Stimulated activated naive CD4-positive, alpha-beta T cell (primary cell): Measurements from ENCODE around the gene MYO1D.
"Not testable (repeated sequence)": the region's sequence is repeated elsewhere in the genome, so short reads cannot be mapped to it uniquely, and the experiment has no call there.

Experiments
- DNase-seq, 6 experiments: peaks; one replicate each; lab custom pipeline; 2025; lab: John Stamatoyannopoulos, UW

The MYO1D gene

DNA sequence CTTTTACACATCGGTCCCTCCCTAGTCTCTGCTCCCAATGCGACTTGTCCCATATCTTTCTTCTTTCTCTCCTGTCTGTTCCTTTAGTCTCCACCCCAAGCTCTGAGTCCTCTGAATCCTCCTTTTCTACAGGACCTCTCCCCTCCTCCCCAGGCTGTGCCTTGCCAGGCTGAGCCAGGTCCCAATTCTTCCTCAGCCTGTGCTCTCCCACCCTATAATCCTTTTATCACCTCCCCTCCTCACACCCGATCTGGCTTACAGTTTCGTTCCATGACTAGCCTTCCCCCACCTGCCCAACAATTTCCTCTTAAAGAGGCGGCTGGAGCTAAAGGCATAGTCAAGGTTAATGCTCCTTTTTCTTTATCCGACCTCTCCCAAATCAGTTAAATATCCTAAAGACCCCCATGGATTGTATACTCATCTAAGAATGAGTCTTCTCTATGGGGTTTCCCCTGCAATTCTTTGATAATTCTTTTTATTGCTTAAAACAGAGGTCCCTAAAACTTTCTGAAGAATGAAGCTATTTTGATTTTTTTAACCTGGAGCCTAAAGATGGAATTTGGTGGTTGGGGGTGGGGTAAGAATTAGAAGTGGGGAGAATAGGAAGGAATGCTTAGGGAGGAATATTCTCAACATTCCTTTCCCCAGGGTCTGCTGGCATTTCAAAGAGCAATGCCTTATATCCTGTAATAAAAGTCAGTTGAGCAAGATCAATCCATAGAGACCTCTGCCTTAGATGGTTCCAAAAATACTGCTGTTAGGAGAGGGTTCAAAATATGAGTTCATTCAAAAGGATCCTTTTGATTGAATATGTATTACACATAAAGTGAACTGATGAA lies 102.8 kb downstream of the MYO1D start:
- DNase-seq: no peak

DNA sequence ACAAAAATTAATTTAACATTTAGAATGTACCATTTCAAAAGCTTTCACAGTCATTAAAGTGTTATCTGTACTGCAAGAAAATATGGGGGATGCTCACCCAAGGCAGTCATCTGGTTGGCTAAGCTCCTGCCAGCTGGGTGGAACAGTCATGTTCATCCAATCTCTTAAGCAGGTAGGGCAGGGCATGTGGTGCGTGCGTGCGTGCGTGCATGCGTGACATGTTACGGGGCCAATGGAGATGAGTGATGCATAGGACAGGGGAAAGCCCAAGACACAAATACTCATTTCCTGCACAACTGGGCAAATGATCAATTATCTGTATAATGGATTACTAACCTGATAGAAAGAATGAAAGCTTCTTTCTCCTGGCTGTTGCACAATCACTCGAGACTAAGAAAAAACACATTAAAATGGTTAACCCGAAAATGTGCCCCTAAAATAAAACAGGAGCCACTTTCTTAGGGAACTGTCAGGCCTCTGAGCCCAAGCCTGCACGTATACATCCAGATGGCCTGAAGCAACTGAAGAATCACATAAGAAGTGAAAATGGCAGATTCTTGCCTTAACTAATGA lies 104.4 kb downstream of the MYO1D start:
- DNase-seq: no peak

DNA sequence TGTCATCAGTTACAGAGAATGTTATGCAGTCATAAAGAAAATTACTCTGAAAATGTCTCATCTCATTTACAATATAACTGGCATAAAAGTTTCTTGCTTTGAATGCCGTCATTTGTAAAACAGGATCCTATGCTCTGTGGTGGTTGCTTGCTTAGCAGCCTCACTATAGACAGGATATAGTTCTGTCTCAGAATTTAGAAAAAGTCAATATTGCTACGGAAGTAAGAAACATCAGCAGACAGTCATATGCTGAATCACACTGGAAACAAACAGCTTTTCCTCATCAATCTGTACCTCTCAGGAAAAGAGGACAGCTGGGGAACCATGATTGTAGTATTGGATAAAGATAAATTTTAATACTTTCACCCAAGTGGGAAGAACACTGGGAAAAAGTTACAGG lies 105.5 kb downstream of the MYO1D start:
- DNase-seq: no peak

DNA sequence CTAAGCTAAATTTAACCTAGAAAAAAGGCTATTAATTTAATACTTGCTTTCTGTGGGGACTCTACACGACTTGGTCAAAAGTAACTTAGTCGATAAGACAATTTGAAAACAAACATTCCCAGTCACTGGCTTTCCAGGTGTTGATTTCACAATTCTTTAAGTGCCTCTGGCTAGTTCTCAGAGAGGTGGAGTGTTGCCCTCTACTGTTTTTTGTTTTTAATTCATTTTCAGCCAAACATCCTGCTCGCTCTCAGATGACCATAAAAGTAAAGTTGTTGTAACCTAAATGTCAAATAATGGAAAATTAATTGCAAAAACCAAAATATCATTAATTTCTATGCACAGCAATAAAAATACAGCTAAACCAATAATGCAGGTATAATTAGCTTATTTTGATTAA lies 107.1 kb downstream of the MYO1D start:
- no peak for DNase-seq

DNA sequence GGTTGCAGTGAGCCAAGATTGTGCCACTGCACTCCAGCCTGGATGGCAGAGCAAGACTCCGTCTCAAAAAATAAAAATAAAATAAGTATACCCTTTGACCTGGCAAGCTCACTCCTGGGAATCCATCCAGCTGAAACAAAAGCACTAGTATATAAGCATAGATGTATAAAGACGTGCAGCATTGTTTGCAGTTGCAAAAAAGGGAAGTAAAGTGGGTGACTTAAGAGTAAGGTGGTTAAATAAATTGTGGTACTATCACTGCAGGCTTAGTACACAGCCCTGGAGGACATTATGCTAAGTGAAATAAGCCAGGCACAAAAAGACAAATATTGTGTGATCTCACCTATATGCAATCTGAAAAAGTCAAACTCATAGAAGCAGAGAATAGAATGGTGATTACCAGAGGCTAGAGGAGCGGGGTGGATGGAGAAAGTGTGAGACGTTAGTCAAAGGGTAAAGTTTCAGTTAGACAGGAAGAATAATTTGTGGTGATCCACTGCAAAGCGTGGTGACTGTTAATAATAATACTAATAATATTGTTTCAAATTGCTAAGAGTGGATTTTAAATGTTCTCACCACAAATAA lies 113.0 kb downstream of the MYO1D start:
- DNase-seq: no peak

DNA sequence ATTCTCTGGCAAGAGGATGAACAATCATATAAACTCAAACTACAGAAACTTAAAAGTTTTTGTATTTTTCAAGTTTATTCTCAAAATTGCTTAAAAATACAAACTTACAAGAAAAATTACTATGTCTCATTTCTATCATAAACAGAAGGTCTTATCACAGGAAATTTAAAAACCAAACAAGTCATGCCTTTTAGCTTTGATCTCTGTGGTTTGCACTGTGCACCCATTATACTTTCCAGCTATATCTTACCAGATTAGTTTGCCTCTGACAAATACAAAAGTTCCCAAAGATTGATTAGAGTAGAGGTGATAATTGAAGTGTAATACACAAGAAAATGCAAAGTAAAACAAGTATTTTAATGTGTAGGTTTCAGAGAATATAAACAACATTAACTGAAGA lies 117.4 kb downstream of the MYO1D start:
- peak in 1 of 6 experiments; percentile 12 for DNase-seq

DNA sequence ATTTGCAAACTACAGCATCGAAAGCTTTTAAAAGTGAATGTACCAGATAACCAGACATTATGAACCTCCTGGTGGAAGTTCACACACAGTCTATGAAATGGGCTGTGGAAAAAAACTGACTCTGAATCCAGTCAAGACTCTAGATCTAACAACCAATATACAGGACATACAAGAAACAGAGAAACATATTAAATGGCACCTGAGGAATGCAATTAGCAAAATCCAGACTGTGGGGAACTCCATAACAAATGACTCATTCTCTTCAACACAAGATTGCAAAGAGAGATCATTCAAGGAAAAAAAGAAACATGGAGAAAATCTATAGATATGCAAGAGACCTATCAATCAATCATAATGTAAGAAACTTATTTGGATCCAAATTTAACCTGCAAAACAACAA lies 119.0 kb downstream of the MYO1D start:
- DNase-seq: no peak

DNA sequence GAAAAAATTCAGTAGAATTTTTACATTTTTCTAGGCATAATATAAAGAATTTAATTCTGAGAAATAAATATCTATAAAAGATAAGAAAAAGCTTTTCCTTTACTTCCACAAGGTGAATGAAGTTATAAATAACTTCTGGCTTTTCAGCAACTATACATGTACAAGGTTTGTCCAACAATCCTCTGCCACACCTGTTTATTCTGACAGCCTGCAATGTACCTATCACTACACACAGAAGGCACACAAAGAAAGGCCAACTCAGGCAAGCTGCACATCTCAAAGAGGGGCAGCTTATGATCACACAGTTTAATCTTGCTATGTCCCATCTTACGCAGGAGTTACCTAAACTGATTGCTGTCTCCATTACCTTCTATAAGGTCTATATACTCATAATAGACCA lies 120.2 kb downstream of the MYO1D start:
- DNase-seq: no peak

DNA sequence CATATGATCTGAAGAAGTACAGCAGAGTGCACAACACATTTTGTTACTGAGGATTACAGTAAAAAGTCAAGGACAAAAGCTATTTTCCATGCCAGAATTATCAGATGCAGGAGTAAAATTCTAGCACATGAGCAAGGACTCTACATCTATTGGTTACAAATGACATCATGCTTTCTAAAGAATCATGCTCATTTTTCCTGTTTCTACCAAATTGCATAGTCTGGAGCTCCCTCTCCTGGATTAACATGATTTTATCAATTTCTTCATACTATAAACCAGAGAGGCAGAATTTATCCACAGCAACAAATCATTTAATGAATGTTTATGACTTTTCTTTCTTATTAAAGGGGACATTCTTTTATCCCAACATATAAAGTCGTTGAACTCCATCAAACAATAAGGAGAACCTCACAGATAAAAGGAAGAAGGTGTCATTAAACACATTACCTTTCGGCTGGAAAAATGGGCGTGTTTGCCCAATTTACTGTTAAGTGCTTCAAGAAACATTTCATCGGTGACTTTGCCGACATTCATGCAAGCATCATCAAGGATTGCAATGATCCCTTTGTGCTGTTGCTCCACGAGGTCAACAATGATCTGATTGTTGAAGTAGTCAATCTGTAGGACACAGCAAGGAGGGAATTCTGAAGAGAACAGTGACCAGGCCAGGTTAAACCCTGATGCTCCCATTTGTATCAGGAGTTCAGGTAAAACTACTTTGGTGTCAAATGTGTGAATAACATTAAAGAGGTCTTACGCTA lies 121.7 kb downstream of the MYO1D start:
- DNase-seq: peak in 3 of 6 experiments; percentile 45 to 61 (median 56)

DNA sequence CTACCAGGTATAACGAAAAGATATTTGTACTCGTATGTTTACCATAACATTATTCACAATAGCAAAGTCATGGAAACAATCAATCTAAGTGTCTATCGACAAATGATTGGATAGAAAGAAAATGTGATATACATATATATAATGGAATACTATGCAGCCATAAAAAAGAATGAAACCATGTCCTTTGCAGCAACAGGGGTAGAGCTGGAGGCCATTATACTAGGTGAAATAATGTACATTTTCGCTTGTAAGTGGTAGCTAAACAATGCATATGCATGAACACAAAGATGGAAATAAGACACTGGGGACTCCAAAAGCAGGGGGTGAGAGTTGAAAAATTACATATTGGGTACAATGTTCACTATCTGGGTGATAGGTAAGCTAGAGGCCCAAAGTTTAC lies 124.0 kb downstream of the MYO1D start:
- no peak for DNase-seq

DNA sequence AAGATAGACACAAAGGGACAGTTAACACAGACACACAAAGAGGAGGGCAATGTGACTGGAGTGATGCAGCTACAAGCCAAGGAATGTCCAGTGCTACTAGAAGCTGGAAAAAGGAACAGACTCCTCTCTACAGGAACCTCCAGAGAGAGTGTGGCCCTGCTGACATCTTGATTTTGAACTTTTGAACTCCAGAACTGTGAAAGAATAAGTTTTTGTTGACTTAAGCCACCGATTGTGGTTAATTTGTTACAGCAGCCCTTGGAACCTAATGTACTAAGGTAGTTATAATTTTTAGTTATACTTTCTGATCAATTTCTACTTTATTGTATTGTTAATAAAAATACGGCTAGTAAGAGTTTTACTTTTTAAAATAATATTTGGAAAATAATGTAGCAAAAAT lies 129.1 kb downstream of the MYO1D start:
- DNase-seq: no peak

DNA sequence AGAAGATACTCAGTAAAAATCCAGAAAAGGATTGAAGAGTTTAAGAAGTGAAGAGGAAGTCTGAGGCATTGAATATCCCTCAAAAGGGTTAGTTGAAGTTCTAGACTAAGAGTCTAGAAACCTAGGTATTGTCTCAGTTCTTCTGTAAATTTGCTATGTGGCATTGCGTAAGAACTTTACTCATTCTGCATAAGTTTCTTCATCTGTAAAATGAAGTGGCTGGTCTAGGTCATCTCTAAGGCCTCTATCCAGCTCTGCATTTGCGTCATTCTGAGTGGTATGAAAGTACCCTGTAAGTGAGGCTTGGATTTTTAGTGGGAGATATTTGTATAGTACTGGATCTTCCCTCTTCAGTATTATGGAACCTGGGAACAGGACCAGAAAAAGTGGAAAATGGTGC lies 130.2 kb downstream of the MYO1D start:
- DNase-seq: no peak

DNA sequence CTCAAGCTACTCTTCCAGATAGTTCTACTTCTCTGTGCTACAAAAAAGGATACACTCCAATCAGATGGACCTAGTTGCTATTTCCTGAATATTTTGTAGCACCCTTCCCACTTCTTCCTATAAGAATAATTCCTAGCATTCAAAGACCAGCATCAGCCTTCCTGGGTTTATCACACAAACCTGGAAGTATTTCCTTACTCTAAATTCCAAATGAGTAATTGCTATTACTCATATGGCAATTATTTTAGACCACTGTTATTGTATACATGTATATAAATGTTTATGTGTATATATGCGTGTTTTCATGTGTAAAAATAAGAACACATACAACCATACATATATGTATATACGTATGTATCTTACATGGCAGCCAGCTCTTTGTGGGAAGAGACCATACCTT lies 130.6 kb downstream of the MYO1D start:
- DNase-seq: no peak

DNA sequence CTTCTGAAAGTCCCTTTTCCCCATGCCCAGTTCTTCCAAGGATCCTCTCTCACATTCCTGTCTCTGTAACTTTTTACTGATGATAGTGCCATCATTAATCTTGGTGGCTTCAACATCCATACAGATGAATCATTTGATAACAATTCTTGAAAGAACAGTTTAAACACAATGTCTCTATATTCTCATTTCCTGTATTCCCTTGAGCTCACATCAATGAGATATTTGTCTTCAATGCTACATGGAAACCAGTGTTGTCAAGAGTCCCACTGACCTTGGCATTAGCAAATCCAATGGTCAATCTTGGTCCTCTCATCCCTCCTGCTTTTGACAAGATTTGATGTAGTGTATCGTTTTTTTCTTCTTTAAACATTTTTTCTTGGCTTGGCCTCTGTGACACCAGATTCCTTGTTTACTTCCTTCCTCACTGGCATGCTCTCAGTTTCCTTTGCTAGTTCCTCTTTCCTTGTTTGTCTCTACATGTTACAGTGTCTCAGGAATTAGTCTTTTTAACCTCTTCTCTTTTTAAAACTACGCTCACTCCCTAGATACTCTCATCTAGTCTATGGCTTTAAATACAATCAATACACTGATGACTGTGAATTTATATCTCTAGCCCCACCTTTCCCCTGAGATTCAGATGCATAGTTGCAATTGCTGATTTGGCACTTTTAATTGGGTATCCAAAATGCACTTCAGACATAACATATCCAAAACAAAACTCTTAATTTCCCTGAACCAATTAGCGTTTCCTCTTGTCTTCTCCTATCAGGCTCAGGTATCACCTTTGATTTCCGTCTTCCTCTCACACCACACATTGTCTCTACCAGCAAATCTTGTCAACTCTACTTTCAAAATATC lies 134.0 kb downstream of the MYO1D start:
- DNase-seq: no peak

DNA sequence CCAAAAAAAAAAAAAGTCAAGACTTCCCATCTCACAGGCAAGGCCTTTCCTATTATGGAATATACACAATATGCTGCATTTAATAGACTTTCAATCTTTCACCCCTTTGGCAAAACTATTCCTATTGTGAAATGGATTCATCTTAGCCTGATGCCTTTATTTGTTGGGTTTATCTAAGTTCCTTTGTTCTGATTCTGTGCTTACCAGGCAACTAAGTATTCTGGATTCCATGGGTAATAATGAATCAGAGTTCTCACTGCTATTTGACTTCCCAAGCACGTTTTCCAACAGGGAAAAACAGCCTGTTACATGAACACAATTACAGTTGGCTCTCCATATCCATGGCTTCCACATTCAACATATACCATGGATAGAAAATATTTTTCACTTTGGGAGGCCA lies 135.5 kb downstream of the MYO1D start:
- DNase-seq: no peak

DNA sequence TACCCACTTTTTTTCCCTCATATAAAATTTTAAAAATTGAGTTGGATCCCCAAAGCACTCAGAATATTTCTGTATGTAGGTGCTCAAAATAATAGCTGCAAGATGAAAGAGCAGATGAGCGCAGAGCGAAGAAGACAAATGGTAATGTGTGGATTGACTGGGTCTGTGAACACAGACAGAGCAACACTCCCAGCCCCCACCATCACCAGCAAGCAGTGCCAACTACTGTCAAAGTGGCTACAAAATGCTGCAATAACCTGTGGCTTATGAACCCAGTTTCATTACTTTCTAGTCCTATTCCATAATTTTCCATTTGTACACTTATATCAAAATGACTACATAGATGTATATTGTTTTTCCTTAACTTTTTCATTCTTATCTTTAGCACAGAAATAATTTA lies 137.2 kb downstream of the MYO1D start:
- no peak for DNase-seq

DNA sequence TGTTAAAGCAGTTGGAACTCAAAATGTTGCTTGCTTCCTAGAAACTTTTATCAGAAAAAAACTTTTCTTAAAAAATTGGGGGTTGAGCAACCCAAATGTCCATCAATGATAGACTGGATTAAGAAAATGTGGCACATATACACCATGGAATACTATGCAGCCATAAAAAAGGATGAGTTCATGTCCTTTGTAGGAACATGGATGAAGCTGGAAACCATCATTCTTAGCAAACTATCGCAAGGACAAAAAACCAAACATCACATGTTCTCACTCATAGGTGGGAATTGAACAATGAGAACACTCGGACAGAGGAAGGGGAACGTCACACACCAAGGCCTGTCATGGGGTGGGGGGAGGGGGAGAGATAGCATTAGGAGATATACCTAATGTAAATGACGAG lies 137.8 kb downstream of the MYO1D start:
- DNase-seq: not testable (repeated sequence)

DNA sequence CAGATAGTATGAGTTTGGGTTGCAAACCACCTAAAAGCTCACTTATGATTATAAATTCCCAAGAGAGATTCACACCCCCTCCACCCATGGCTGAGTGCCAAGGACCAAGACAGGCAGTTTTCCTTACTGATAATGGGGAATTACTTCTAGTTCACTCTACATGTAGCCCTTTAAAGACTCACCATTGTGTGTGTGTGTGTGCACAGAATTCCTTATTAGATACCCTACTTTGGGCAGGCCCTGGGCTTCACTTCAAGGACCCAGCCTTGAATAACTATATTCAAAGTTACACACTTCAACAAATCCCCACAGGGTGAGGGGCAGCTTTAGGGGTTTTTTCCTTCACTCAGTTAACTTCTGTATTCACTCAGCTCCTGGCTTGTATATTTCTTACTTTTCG lies 143.5 kb downstream of the MYO1D start:
- DNase-seq: no peak

DNA sequence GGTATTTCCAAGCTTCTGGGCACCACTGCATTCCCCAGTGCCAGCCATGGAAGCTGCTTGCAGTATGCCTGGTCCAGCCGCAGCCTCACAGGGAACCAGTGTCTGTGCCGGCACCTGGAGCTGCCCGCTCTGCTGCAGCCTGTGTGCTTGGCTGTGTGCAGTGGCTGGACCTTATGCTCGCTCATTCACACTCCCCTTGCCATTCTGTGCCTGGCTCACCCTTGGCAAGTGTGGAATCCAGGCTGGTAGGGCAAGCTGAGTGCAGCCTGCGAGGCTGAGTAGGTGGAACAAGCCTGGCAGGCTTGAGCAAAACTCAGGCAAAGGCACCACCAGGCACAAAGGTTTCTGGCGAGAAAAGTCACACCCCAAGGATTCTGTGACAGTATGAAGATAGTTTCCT lies 144.0 kb downstream of the MYO1D start:
- no peak for DNase-seq

DNA sequence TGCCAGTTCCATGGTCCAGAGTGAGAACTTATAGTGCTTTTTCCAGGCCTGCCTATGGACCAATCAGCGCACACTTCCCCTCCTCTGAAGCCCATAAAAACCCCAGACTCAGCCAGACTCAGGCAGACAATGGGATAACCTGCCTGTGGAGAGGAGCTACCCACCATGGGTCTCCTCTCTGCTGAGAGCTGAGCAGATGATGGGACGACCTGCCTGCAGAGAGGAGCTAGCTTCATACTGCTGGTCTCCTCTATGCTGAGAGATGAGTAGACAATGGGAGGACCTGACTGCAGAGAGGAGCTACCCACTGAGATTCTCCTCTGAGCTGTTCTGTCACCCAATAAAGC lies 144.7 kb downstream of the MYO1D start:
- no peak for DNase-seq

DNA sequence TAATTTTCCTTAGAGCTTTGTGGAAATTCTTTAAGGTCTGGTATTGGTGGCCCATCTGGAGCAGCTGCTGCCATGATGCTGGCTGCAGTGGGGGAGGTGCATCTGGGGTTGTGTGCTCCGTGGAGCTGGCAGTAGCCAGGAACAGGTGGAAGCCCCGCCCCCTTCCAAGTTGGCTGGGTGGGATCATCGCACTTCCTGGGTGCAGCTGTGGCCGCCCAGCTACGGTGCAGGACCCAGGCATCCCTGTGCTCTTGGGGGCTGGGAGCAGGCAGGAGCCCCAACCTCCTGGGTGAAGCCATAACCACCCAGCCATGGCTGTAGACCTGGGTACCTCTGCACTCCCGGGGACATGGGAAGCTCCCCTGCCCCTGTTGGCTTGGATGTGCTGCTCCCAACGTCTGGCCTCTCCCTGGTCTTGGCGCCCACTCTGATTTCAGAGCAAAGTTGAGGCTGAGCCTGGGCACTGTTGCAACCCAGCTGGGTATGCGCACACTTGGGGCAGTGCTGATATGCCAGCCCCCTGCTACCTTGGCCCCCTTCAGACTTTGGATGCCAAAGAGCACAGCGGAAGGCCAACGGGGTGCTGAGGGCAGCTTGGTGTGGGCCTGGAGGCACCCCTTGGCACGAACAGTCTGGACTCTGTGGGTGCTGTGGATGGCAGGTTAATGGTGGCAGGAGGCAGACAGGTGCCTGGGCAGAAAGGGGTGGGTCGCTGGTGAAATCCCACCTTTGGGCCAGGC lies 145.2 kb downstream of the MYO1D start:
- no peak for DNase-seq
